Common myeloid progenitor, CD34-positive (primary cell): ENCODE data around the gene TMEM132D.

Experiments used
- CTCF ChIA-PET: fragments of 350-600 bp; sonication (Branson Sonifier 250); formaldehyde crosslinking; loops from one replicate; lab custom pipeline; 2021; ENCODE audit warnings: antibody characterized with exemption; lab: Charles Lee
- POLR2A ChIA-PET: fragments of 350-600 bp; sonication (Branson Sonifier 250); formaldehyde crosslinking; loops from one replicate; lab custom pipeline; 2021; ENCODE audit warnings: antibody characterized with exemption; lab: Charles Lee
- DNase-seq, 3 donors: peaks; one replicate each; pipeline versions ENCODE4 v3.0.0 to v3.0.0-alpha.2; 2013
- H3K27ac ChIP-seq, 2 experiments: 1 replicate in 1 of 2; 2 replicates in 1 of 2; pipeline ENCODE4 v1.7.0; 2013; ENCODE audit warnings: inconsistent platforms in 2 of 2, low read length in 2 of 2, mild to moderate bottlenecking in 2 of 2, low read depth in 1 of 2, moderate library complexity in 1 of 2; ENCODE audit not compliant: severe bottlenecking in 2 of 2, insufficient read depth in 1 of 2, poor library complexity in 1 of 2
- H3K27me3 ChIP-seq, 5 experiments: replicated peaks in 2 of 5; 1 replicate in 3 of 5; 2 replicates in 2 of 5; pipeline versions ENCODE4 v1.6.1 to v1.7.0; 2013; ENCODE audit warnings: low read length in 4 of 5, mild to moderate bottlenecking in 2 of 5, moderate library complexity in 2 of 5, inconsistent platforms in 1 of 5; ENCODE audit not compliant: insufficient read depth in 5 of 5, control insufficient read depth in 4 of 5
- H3K36me3 ChIP-seq, 4 experiments: 1 replicate in 2 of 4; 2 replicates in 2 of 4; pipeline versions ENCODE4 v1.6.1 to v1.7.0; 2013; ENCODE audit warnings: low read length in 3 of 4, control low read depth in 1 of 4, mild to moderate bottlenecking in 1 of 4; ENCODE audit not compliant: control insufficient read depth in 4 of 4, insufficient read depth in 4 of 4
- H3K4me1 ChIP-seq, 4 experiments: 1 replicate in 3 of 4; 2 replicates in 1 of 4; pipeline versions ENCODE4 v1.6.1 to v1.7.1; 2013; ENCODE audit warnings: low read length in 3 of 4, mild to moderate bottlenecking in 3 of 4, control low read depth in 1 of 4, inconsistent platforms in 1 of 4, moderate library complexity in 1 of 4; ENCODE audit not compliant: control insufficient read depth in 4 of 4, insufficient read depth in 4 of 4; ENCODE audit errors: control extremely low read depth in 1 of 4
- H3K4me3 ChIP-seq, 7 experiments: 1 replicate in 4 of 7; 2 replicates in 3 of 7; pipeline versions ENCODE4 v1.5.1 to v1.7.0; 2013; ENCODE audit warnings: mild to moderate bottlenecking in 7 of 7, low read length in 6 of 7, moderate library complexity in 6 of 7, inconsistent platforms in 2 of 7, low read depth in 2 of 7, control low read depth in 1 of 7; ENCODE audit not compliant: insufficient read depth in 4 of 7, control insufficient read depth in 1 of 7; ENCODE audit errors: extremely low read depth in 1 of 7
- H3K9me3 ChIP-seq, 5 experiments: 1 replicate in 4 of 5; 2 replicates in 1 of 5; pipeline versions ENCODE4 v1.6.1 to v1.7.1; 2013; ENCODE audit warnings: low read length in 4 of 5, mild to moderate bottlenecking in 2 of 5, inconsistent platforms in 1 of 5, low read depth in 1 of 5, moderate library complexity in 1 of 5; ENCODE audit not compliant: control insufficient read depth in 4 of 5, insufficient read depth in 2 of 5; ENCODE audit errors: control extremely low read depth in 1 of 5
- WGBS: methylation state at CpG from one replicate; pipeline ENCODE4 v1.1.5; 2013; ENCODE audit not compliant: insufficient coverage; 5-methylcytosine and 5-hydroxymethylcytosine counted together

TMEM132D gene

GRCh38 chr12:129826273-129826672 lies 77.6 kb downstream of the TMEM132D start:
- no peak overlapping the region for H3K4me3 ChIP-seq
- no peaks in the 10 kb centered on the region for H3K4me1 ChIP-seq
- H3K27ac ChIP-seq: no peak overlapping the region
- 86% methylated on average over 9 of the region's 10 CpGs for WGBS
- CTCF ChIA-PET: no interaction called here
- no peak for DNase-seq
- no peaks in the 10 kb centered on the region for H3K27me3 ChIP-seq
- H3K9me3 ChIP-seq: peaks cover 0 to 4% (median 0%) of the 10 kb centered on the region in 5 experiments
- H3K36me3 ChIP-seq: no peaks in the 10 kb centered on the region
- POLR2A ChIA-PET: no interaction called here

DNA sequence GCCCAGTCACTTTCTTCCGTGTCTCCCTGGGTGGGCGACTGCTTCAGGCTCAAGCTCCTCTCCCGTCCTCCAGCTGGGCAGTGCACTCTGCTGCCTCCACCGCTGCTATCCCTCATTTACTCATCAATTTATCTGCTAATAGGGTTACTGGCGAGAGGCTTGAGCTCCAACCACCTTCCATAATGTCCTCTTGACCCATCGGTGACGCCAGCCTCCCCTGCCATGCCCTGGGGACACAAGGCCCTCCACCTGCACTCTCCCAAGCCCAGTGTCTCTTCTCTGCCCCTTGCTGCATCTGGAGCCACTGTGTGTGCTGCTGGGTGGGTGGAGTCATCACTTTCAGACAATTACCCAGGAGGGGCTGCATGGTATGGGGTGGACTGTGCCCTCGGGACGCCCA lies 78.5 kb downstream of the TMEM132D start:
- no peak overlapping the region for H3K4me3 ChIP-seq
- no peaks in the 10 kb centered on the region for H3K4me1 ChIP-seq
- H3K36me3 ChIP-seq: no peaks in the 10 kb centered on the region
- 75% methylated on average over 7 of the region's 9 CpGs for WGBS
- H3K27ac ChIP-seq: no peak overlapping the region
- no peaks in the 10 kb centered on the region for H3K27me3 ChIP-seq
- no peak for DNase-seq
- peaks cover 0 to 4% (median 0%) of the 10 kb centered on the region in 5 experiments for H3K9me3 ChIP-seq
- POLR2A ChIA-PET: no interaction called here
- CTCF ChIA-PET: no interaction called here

GRCh38 chr12:129821964-129822363 lies 81.9 kb downstream of the TMEM132D start:
- no peak for DNase-seq
- no peaks in the 10 kb centered on the region for H3K36me3 ChIP-seq
- CTCF ChIA-PET: no interaction called here
- POLR2A ChIA-PET: no interaction called here
- H3K27ac ChIP-seq: no peak overlapping the region
- H3K9me3 ChIP-seq: peaks cover 0 to 4% (median 0%) of the 10 kb centered on the region in 5 experiments
- no peaks in the 10 kb centered on the region for H3K27me3 ChIP-seq
- 78% methylated on average over 5 of the region's 5 CpGs for WGBS
- no peaks in the 10 kb centered on the region for H3K4me1 ChIP-seq
- no peak overlapping the region for H3K4me3 ChIP-seq

- H3K4me3 ChIP-seq: no peak overlapping the region
- no peak for DNase-seq
- WGBS: 94% methylated on average over 11 of the region's 12 CpGs
- H3K27ac ChIP-seq: no peak overlapping the region
- no peaks in the 10 kb centered on the region for H3K27me3 ChIP-seq
- peaks cover 0 to 4% (median 0%) of the 10 kb centered on the region in 5 experiments for H3K9me3 ChIP-seq
- POLR2A ChIA-PET: no interaction called here
- H3K4me1 ChIP-seq: no peaks in the 10 kb centered on the region
- no peaks in the 10 kb centered on the region for H3K36me3 ChIP-seq
- CTCF ChIA-PET: no interaction called here
Observed at GRCh38 chr12:129819391-129819790, 84.4 kb downstream of the TMEM132D start.

DNA sequence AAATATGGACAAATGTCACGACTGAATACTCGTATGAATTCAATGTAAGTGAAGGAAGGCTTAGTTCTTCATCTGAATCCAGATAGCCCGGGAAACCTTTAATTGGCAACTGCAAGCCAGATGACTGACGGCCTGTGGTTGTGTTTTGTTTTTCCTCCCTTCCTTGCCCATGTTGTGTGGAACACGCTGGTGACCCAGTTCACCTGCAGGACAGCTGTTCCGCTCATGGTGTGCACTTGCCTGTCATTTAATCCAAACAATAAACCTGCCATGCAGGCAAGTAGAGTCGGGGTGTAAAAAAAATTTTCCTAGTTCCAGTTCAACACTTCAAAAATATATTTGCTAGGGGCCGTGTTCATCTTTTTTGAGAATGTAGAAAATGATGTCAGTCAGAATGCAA lies 88.0 kb downstream of the TMEM132D start:
- H3K9me3 ChIP-seq: no peaks in the 10 kb centered on the region
- H3K27me3 ChIP-seq: no peaks in the 10 kb centered on the region
- ChIA-PET CTCF (no interaction called here), POLR2A (no interaction called here)
- no peaks in the 10 kb centered on the region for H3K4me1 ChIP-seq
- 93% methylated on average over 3 of the region's 8 CpGs for WGBS
- no peak for DNase-seq
- no peaks in the 10 kb centered on the region for H3K36me3 ChIP-seq
- no peak overlapping the region for H3K4me3 ChIP-seq
- no peak overlapping the region for H3K27ac ChIP-seq

GRCh38 chr12:129811963-129812362 lies 91.9 kb downstream of the TMEM132D start:
- CTCF ChIA-PET: no interaction called here
- Histone ChIP-seq H3K27me3 (no peaks in the 10 kb centered on the region), H3K36me3 (no peaks in the 10 kb centered on the region), H3K9me3 (no peaks in the 10 kb centered on the region), H3K4me3 (no peak overlapping the region), H3K27ac (no peak overlapping the region), H3K4me1 (no peaks in the 10 kb centered on the region)
- WGBS: 94% methylated on average over 7 of the region's 7 CpGs
- DNase-seq: no peak
- POLR2A ChIA-PET: no interaction called here

GRCh38 chr12:129807136-129807535 lies 96.7 kb downstream of the TMEM132D start:
- H3K27ac ChIP-seq: no peak overlapping the region
- no peaks in the 10 kb centered on the region for H3K9me3 ChIP-seq
- H3K4me1 ChIP-seq: no peaks in the 10 kb centered on the region
- CTCF ChIA-PET: no interaction called here
- no peak for DNase-seq
- no peaks in the 10 kb centered on the region for H3K36me3 ChIP-seq
- WGBS: 89% methylated on average over 9 of the region's 11 CpGs
- no peak overlapping the region for H3K4me3 ChIP-seq
- H3K27me3 ChIP-seq: no peaks in the 10 kb centered on the region
- POLR2A ChIA-PET: no interaction called here
